Ascending aorta (tissue), 2 donors: ENCODE measurements around the gene HS3ST4. TPM values are rescaled to one million over a fixed set of nuclear protein-coding genes. Genes with fewer than 3 reads are reported as not detected.

Experiments used
- DNase-seq, 2 donors: peaks; one replicate each; pipeline ENCODE4 v3.0.0-alpha.2; 2019; ENCODE audit warnings: low spot score in 2 of 2
- H3K27ac ChIP-seq, 2 donors: fragments of 200-600 bp; sonication (generic); one replicate each; pipeline ENCODE4 v1.5.1; 2016 to 2017; ENCODE audit warnings: mild to moderate bottlenecking in 1 of 2
- H3K27me3 ChIP-seq: fragments of 200-600 bp; sonication (generic); one replicate; pipeline ENCODE4 v1.5.1; 2017
- H3K36me3 ChIP-seq, 2 donors: fragments of 200-600 bp; sonication (generic); one replicate each; pipeline ENCODE4 v1.5.1; 2016
- H3K4me1 ChIP-seq, 2 donors: fragments of 200-600 bp; sonication (generic); one replicate each; pipeline ENCODE4 v1.5.1; 2016 to 2017; ENCODE audit warnings: mild to moderate bottlenecking in 1 of 2
- H3K4me3 ChIP-seq, 2 donors: fragments of 200-600 bp; sonication (generic); one replicate each; pipeline ENCODE4 v1.5.1; 2016 to 2017; ENCODE audit warnings: mild to moderate bottlenecking in 1 of 2
- H3K9me3 ChIP-seq, 2 donors: fragments of 200-600 bp; sonication (generic); one replicate each; pipeline ENCODE4 v1.5.1; 2016
- intact Hi-C: fragments of 100-400 bp; cut with DNase I; formaldehyde crosslinking; loops from one replicate; pipeline ENCODE4 v1.15.1; 2023
- total RNA-seq: library from RNA; depleted of rRNA; stranded (reverse); fragments of >200 nt; gene quantifications from one replicate; pipeline ENCODE4 v1.1.0, GENCODE V29; 2016
- TF ChIP-seq, protein P1 (sequence below), 3 experiments: fragments of 200-600 bp in 2 of 3; fragments of 450-650 bp in 1 of 3; sonication (generic) in 2 of 3; IDR thresholded peaks; one replicate each; pipeline ENCODE4 v1.5.1; 2016 to 2019; ENCODE audit warnings: antibody characterized with exemption in 3 of 3, mild to moderate bottlenecking in 1 of 3, moderate library complexity in 1 of 3

HS3ST4 gene
- total RNA-seq, 1 donor from 2014 or later = not detected

DNA sequence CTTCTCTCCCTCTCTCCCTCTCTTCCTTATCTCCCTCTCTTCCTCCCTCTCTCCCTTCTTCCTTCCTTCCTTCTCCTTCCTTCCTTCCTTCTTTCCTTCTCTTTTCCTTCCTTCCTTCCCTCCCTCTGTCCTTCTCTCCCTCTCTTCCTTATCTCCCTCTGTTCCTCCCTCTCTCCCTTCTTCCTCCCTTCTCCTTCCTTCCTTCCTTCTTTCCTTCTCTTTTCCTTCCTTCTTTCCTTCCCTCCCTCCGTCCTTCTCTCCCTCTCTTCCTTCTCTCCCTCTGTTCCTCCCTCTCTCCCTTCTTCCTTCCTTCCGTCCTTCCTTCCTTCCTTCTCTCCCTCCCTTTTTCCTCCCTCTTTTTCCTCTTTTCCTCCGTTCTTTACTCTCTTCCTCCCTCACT, 38.6 kb downstream of the HS3ST4 start:
- no peaks in the 10 kb centered on the region for H3K4me1 ChIP-seq
- TF ChIP-seq, protein P1, sequence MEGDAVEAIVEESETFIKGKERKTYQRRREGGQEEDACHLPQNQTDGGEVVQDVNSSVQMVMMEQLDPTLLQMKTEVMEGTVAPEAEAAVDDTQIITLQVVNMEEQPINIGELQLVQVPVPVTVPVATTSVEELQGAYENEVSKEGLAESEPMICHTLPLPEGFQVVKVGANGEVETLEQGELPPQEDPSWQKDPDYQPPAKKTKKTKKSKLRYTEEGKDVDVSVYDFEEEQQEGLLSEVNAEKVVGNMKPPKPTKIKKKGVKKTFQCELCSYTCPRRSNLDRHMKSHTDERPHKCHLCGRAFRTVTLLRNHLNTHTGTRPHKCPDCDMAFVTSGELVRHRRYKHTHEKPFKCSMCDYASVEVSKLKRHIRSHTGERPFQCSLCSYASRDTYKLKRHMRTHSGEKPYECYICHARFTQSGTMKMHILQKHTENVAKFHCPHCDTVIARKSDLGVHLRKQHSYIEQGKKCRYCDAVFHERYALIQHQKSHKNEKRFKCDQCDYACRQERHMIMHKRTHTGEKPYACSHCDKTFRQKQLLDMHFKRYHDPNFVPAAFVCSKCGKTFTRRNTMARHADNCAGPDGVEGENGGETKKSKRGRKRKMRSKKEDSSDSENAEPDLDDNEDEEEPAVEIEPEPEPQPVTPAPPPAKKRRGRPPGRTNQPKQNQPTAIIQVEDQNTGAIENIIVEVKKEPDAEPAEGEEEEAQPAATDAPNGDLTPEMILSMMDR (IDR thresholded peaks at IDR 0.05) = no peak
- DNase-seq = no peak
- no peak overlapping the region for H3K4me3 ChIP-seq
- intact Hi-C loops = no loop called here
- no peaks in the 10 kb centered on the region for H3K27me3 ChIP-seq
- H3K27ac ChIP-seq = no peak overlapping the region
- no peaks in the 10 kb centered on the region for H3K36me3 ChIP-seq
- no peaks in the 10 kb centered on the region for H3K9me3 ChIP-seq

DNA sequence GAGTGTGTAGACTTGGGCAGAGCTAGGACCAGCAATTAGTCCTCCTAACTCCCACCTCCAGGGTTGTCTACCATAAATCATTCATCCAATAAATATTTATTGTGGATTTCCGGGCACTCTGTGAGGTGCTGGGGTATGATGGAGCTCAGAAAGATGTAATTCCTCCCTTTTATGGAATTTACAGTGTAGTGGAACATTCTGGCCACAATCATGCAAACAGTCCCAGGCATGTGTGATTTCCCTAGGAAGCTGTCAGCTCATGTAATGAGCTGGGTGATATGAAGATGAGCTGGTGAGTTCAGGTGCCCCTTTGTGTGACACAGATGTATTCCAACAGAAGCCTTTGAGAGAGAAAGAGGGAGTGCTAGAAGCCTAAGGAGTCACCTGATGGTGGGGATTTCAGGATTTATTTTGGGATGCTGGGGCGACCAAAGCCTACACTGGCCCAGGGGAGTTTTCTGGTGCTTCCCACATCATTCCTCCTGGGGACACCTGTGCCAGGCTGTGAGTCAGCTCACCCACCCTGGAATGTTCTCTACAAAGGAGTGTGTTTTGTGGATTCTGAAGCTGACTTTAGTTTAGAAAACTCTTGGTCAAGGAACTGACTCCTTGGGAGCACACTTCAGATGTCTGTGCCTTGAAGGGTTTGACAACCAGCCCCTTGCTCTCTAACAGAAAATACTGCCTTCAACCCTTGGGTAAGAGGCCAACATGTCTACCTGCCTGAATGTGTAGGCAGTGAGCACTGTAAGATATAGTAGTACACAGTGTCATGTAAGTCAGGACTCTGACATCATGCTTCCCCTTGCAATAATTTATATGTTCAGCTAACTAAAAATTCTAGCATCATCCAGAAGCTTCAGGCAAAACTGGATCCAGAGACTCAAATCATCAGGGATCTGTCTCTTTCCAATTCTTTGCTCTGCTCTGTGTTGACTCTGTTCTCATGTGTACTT, 42.9 kb downstream of the HS3ST4 start:
- no peaks in the 10 kb centered on the region for H3K9me3 ChIP-seq
- DNase-seq = no peak
- H3K4me1 ChIP-seq = no peaks in the 10 kb centered on the region
- intact Hi-C loops = no loop called here
- H3K36me3 ChIP-seq = no peaks in the 10 kb centered on the region
- no peak overlapping the region for H3K27ac ChIP-seq
- TF ChIP-seq, protein P1 (IDR thresholded peaks at IDR 0.05) = no peak
- H3K27me3 ChIP-seq = no peaks in the 10 kb centered on the region
- H3K4me3 ChIP-seq = no peak overlapping the region

DNA sequence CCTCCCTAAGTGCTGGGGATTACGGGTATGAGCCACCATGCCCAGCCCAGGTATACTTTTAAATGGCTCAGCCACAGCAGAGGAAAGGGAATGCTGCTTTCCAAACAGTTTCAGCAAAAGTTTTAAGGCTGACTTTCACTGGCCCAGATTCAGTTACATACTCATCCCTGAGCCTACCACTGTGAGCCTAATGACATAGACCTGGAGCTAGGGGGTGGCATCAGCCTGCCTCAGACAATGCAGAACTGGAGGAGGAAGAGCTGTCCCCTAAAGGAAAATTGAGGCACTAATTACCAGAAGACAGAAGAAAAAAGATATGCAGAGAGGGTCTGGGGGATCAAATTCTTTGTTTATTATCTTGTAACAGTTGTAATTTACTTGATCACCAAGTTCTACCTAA, 43.9 kb downstream of the HS3ST4 start:
- Histone ChIP-seq H3K9me3 (no peaks in the 10 kb centered on the region), H3K4me1 (no peaks in the 10 kb centered on the region), H3K27ac (no peak overlapping the region), H3K4me3 (no peak overlapping the region), H3K36me3 (no peaks in the 10 kb centered on the region), H3K27me3 (no peaks in the 10 kb centered on the region)
- intact Hi-C loops = no loop called here
- TF ChIP-seq, protein P1 (IDR thresholded peaks at IDR 0.05) = no peak
- DNase-seq = no peak

DNA sequence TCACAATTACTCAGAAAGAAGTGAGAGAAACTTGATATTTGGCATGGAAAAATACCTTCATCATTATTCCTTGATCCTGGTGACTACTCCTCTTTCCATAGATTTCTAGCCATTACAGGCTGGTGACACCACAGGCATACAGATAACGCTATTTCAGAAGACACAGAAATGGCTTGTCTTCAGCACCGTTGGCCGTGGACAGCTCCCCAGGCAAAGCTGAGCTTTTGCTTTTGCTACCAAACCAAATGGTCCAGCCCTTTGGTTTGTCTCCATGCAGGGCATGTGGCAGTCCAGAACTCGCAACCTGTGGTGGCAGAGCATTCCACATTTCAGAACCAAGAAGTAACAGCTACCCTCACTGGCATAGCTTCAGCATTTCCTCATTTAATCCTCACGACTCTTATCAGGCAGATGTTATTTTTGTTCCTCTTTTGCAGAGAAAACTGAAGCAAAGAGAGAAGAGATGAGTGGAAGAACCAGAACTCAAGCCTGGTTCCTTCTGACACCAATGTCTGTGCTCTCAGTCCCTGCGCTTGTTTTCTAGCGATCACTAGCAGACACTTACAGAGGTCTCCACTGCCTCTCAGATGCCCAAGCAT, 55.5 kb downstream of the HS3ST4 start:
- no peak overlapping the region for H3K4me3 ChIP-seq

DNA sequence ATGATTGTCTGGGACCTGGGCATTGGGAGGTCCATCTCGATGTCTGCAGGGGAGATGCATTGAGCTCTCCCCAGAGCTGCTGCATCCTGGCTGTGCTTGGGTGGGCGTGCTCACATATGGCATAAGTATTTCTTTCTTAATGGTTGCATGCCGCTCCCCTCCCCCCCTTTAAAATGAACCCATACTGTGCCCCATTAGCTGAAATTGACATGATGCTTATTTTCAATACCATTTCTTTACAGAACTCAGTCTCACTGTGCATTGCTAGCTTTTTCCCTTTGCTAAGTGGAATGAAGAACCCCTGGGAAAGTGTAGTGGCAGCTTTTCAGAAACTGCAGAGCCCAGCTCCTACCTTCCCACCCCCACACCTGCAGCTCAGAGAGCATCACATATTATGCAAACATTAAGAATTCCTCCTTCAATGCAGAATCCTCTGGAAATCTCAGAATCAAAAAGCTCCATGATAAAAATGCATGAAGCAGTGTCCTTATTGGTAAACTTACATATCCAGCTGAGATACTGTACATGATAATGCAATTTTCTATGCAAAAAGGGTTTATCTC, 56.4 kb downstream of the HS3ST4 start:
- Histone ChIP-seq H3K27ac (no peak overlapping the region), H3K4me1 (no peaks in the 10 kb centered on the region), H3K9me3 (peaks cover 0 to 5% of the 10 kb centered on the region in 2 donors), H3K27me3 (no peaks in the 10 kb centered on the region), H3K36me3 (no peaks in the 10 kb centered on the region), H3K4me3 (no peak overlapping the region)
- intact Hi-C loops = no loop called here
- TF ChIP-seq, protein P1 (IDR thresholded peaks at IDR 0.05) = no peak
- DNase-seq = no peak

More for the DNA sequence above, 55.5 kb downstream of the HS3ST4 start:
- intact Hi-C loops = no loop called here
- Histone ChIP-seq H3K9me3 (peaks cover 0 to 5% of the 10 kb centered on the region in 2 donors), H3K27me3 (no peaks in the 10 kb centered on the region), H3K27ac (no peak overlapping the region), H3K4me1 (no peaks in the 10 kb centered on the region), H3K36me3 (no peaks in the 10 kb centered on the region)
- TF ChIP-seq, protein P1 (IDR thresholded peaks at IDR 0.05) = no peak
- DNase-seq = no peak
